ENCODE results near the gene GNG10.
"Not testable (repeated sequence)": the region's sequence is repeated elsewhere in the genome, so short reads cannot be mapped to it uniquely, and the experiment has no call there.

The GNG10 gene

GRCh38 chr9:111661150-111661801 lies at the start of gene GNG10:
GNG10 (plus strand) TSS chr9:111661605; CDS start chr9:111661635, 30 bp downstream.
- peak; percentile 70 for DNase-seq (ENCODE audit: low spot score)

- DNase-seq (ENCODE audit: low spot score): no peak
Measured at GRCh38 chr9:111613436-111614040, 47.9 kb upstream of the GNG10 start.

- no peak for DNase-seq (ENCODE audit: low spot score)
Measured at GRCh38 chr9:111615928-111616327, 45.5 kb upstream of the GNG10 start.

- DNase-seq (ENCODE audit: low spot score): not testable (repeated sequence)
Measured at GRCh38 chr9:111617349-111617748, 44.1 kb upstream of the GNG10 start.

GRCh38 chr9:111621895-111622480 lies 39.4 kb upstream of the GNG10 start:
- DNase-seq (ENCODE audit: low spot score): no peak

GRCh38 chr9:111622626-111623025 lies 38.8 kb upstream of the GNG10 start:
- peak; percentile 85 for DNase-seq (ENCODE audit: low spot score)

GRCh38 chr9:111627260-111627963 lies 34.0 kb upstream of the GNG10 start:
- DNase-seq (ENCODE audit: low spot score): no peak

- DNase-seq (ENCODE audit: low spot score): no peak
Measured at GRCh38 chr9:111628411-111628810, 33.0 kb upstream of the GNG10 start.

GRCh38 chr9:111630182-111630963 lies 31.0 kb upstream of the GNG10 start:
- DNase-seq (ENCODE audit: low spot score): no peak

- DNase-seq (ENCODE audit: low spot score): no peak
Measured at GRCh38 chr9:111630964-111631213, 30.5 kb upstream of the GNG10 start.

GRCh38 chr9:111631214-111631971 lies 30.0 kb upstream of the GNG10 start, which contains the start of gene DNAJC25:
DNAJC25 (plus strand) TSS chr9:111631334; CDS start chr9:111631408, 74 bp downstream.
- DNase-seq (ENCODE audit: low spot score): peak; percentile 99

GRCh38 chr9:111632060-111632459 lies 29.3 kb upstream of the GNG10 start:
- no peak for DNase-seq (ENCODE audit: low spot score)

- no peak for DNase-seq (ENCODE audit: low spot score)
Measured at GRCh38 chr9:111632695-111633388, 28.6 kb upstream of the GNG10 start.

- no peak for DNase-seq (ENCODE audit: low spot score)
Measured at GRCh38 chr9:111633389-111633736, 28.0 kb upstream of the GNG10 start.

- DNase-seq (ENCODE audit: low spot score): no peak
Measured at GRCh38 chr9:111634860-111635259, 26.5 kb upstream of the GNG10 start.

GRCh38 chr9:111637421-111637950 lies 23.9 kb upstream of the GNG10 start:
- DNase-seq (ENCODE audit: low spot score): no peak

GRCh38 chr9:111644195-111644772 lies 17.1 kb upstream of the GNG10 start:
- no peak for DNase-seq (ENCODE audit: low spot score)

GRCh38 chr9:111645806-111646205 lies 15.6 kb upstream of the GNG10 start:
- no peak for DNase-seq (ENCODE audit: low spot score)

GRCh38 chr9:111646417-111646816 lies 15.0 kb upstream of the GNG10 start:
- DNase-seq (ENCODE audit: low spot score): no peak

- DNase-seq (ENCODE audit: low spot score): no peak
Measured at GRCh38 chr9:111648066-111648465, 13.3 kb upstream of the GNG10 start.
